Vagina (tissue), 2 donors: ENCODE measurements around the gene IL13. TPM values are rescaled to one million over a fixed set of nuclear protein-coding genes. Genes with fewer than 3 reads are reported as not detected.

Experiments used
- DNase-seq, 2 donors: peaks; one replicate each; pipeline ENCODE4 v3.0.0-alpha.2; 2017; ENCODE audit errors: extremely low spot score in 2 of 2
- H3K27ac ChIP-seq: fragments of 200-600 bp; sonication (generic); one replicate; pipeline ENCODE4 v1.5.1; 2019
- H3K27me3 ChIP-seq: fragments of 200-600 bp; sonication (generic); one replicate; pipeline ENCODE4 v1.5.1; 2019
- H3K36me3 ChIP-seq, 2 donors: fragments of 200-600 bp; sonication (generic); one replicate each; pipeline ENCODE4 v1.5.1; 2017 to 2019
- H3K4me1 ChIP-seq: fragments of 200-600 bp; sonication (generic); one replicate; pipeline ENCODE4 v1.5.1; 2019
- H3K4me3 ChIP-seq, 2 donors: fragments of 200-600 bp; sonication (generic); 1 replicate in 1 of 2; 2 replicates in 1 of 2; pipeline ENCODE4 v1.5.1; 2016 to 2019
- H3K9me3 ChIP-seq: fragments of 200-600 bp; sonication (generic); one replicate; pipeline ENCODE4 v1.5.1; 2019
- POLR2A ChIP-seq, 2 donors: fragments of 450-650 bp; IDR thresholded peaks; one replicate each; pipeline ENCODE4 v1.6.1; 2017; ENCODE audit warnings: antibody characterized with exemption in 2 of 2, mild to moderate bottlenecking in 2 of 2, moderate library complexity in 2 of 2
- POLR2AphosphoS5 ChIP-seq, 2 donors: sonication (generic); formaldehyde crosslinking; IDR thresholded peaks; one replicate each; pipeline ENCODE4 v1.9.0; 2017; ENCODE audit warnings: antibody characterized with exemption in 2 of 2, mild to moderate bottlenecking in 2 of 2, low read depth in 1 of 2; ENCODE audit not compliant: insufficient read depth in 1 of 2
- intact Hi-C: fragments of 100-400 bp; cut with DNase I; formaldehyde crosslinking; loops from one replicate; pipeline ENCODE4 v1.15.1; 2023
- total RNA-seq: library from RNA; depleted of rRNA; stranded (reverse); fragments of >200 nt; gene quantifications from one replicate; pipeline ENCODE4 v1.2.3, GENCODE V29; 2016
- TF ChIP-seq, protein P1 (sequence below), 3 experiments: fragments of 450-650 bp in 2 of 3; fragments of 200-600 bp in 1 of 3; sonication (generic) in 1 of 3; IDR thresholded peaks; one replicate each; pipeline ENCODE4 v1.5.1; 2017 to 2019; ENCODE audit warnings: antibody characterized with exemption in 3 of 3, mild to moderate bottlenecking in 2 of 3, moderate library complexity in 2 of 3

Gene IL13
- total RNA-seq, 1 donor from 2014 or later = not detected

DNA sequence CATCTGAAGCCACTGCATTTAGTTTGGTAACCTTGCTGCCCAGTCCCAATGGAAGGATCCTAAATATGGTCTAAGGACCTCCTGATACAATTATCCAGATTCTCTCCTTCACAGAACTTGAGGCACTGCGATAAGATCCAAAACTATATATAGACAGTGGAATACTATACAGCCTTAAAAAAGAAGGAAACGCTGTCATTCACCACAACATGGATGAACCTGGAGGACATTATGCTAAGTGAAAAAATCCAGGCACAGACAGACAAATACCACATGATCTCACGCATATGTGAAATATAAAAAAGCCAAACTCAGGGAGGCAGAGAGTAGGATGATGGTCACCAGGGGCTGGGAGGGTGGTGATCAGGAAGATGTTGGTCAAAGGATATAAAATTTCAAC, 13.0 kb downstream of the IL13 start:
- H3K27ac ChIP-seq = no peak overlapping the region
- no peak for DNase-seq
- H3K27me3 ChIP-seq = no peaks in the 10 kb centered on the region
- no peaks in the 10 kb centered on the region for H3K9me3 ChIP-seq
- H3K36me3 ChIP-seq = no peaks in the 10 kb centered on the region
- TF ChIP-seq, protein P1, sequence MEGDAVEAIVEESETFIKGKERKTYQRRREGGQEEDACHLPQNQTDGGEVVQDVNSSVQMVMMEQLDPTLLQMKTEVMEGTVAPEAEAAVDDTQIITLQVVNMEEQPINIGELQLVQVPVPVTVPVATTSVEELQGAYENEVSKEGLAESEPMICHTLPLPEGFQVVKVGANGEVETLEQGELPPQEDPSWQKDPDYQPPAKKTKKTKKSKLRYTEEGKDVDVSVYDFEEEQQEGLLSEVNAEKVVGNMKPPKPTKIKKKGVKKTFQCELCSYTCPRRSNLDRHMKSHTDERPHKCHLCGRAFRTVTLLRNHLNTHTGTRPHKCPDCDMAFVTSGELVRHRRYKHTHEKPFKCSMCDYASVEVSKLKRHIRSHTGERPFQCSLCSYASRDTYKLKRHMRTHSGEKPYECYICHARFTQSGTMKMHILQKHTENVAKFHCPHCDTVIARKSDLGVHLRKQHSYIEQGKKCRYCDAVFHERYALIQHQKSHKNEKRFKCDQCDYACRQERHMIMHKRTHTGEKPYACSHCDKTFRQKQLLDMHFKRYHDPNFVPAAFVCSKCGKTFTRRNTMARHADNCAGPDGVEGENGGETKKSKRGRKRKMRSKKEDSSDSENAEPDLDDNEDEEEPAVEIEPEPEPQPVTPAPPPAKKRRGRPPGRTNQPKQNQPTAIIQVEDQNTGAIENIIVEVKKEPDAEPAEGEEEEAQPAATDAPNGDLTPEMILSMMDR (IDR thresholded peaks at IDR 0.05) = no peak
- no peak for TF ChIP-seq POLR2A (IDR thresholded peaks at IDR 0.05)
- no peak for TF ChIP-seq POLR2AphosphoS5 (IDR thresholded peaks at IDR 0.05; ENCODE audit: insufficient read depth in 1 of 2, low read depth in 1 of 2)
- peaks cover 16% of the 10 kb centered on the region for H3K4me1 ChIP-seq
- intact Hi-C loops = no loop called here
- no peak overlapping the region for H3K4me3 ChIP-seq

- no peak for DNase-seq
- no peak for TF ChIP-seq POLR2A (IDR thresholded peaks at IDR 0.05)
Measured at GRCh38 chr5:132673488-132673887, 15.5 kb downstream of the IL13 start.

GRCh38 chr5:132673939-132674630, 16.1 kb downstream of the IL13 start, which contains the start of gene IL4:
IL4 (plus strand) TSS chr5:132673989; CDS start chr5:132674051, 62 bp downstream.
- no peaks in the 10 kb centered on the region for H3K36me3 ChIP-seq
- TF ChIP-seq, protein P1 (IDR thresholded peaks at IDR 0.05) = no peak
- TF ChIP-seq POLR2AphosphoS5 (IDR thresholded peaks at IDR 0.05; ENCODE audit: insufficient read depth in 1 of 2, low read depth in 1 of 2) (no peak), POLR2A (IDR thresholded peaks at IDR 0.05) (no peak)
- H3K9me3 ChIP-seq = no peaks in the 10 kb centered on the region
- H3K4me1 ChIP-seq = peaks cover 26% of the 10 kb centered on the region
- peak in 1 of 2 donors; percentile 72 for DNase-seq
- intact Hi-C loops = no loop called here
- peak within 1 kb of the TSS in 1 of 2 donors; percentile 4 for H3K4me3 ChIP-seq
- peak within 1 kb of the TSS; percentile 57 for H3K27ac ChIP-seq
- H3K27me3 ChIP-seq = no peaks in the 10 kb centered on the region

More at GRCh38 chr5:132673488-132673887, 15.5 kb downstream of the IL13 start:
- H3K9me3 ChIP-seq = no peaks in the 10 kb centered on the region
- no peak overlapping the region for H3K4me3 ChIP-seq
- H3K36me3 ChIP-seq = no peaks in the 10 kb centered on the region
- H3K4me1 ChIP-seq = peaks cover 26% of the 10 kb centered on the region
- no peaks in the 10 kb centered on the region for H3K27me3 ChIP-seq
- H3K27ac ChIP-seq = no peak overlapping the region
- intact Hi-C loops = no loop called here

DNA sequence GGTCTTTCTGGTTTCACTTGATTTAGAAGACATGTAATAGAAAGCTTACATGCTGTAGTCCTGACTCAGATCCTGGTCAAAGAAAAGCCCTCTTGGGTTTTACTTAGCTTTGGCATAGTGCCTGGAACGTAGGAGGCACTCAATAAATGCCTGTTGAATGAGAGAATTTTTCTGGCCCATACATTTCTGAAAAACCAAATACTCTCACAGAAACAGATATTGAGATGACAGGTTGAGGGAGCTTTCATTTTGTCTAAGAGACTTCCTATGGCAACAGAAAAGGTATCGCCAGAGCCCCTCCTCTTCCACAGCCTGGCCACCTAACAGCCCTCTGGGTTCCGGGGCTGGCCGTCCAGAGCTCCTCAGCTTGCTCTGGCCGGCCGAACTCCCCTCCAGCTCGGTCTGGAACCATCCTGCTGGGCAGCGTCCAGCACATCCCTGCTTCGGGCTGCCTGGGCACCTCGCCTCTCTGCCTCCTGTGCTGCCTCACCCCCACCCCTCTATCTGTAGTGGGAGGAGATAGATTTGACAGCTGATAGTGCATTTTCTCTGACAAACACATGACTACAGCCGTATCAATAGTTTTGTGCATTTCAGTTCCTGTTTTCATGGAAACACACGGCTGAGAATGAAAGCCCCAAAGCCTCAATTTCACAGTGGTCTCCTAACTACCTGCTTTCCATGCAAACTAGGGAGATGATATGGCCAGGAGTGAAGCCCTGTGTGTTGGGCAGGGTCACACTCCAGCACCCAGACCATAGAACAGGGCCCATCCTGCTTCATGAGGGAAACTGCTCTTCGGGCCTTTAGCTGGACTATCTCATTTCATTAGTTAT, 16.9 kb downstream of the IL13 start:
- Histone ChIP-seq H3K27ac (peak overlapping the region; percentile 57), H3K36me3 (no peaks in the 10 kb centered on the region), H3K4me1 (peaks cover 26% of the 10 kb centered on the region), H3K27me3 (no peaks in the 10 kb centered on the region), H3K4me3 (peak overlapping the region in 1 of 2 donors; percentile 4), H3K9me3 (no peaks in the 10 kb centered on the region)
- no peak for DNase-seq
- peak; percentile 52 to 68 for TF ChIP-seq POLR2AphosphoS5 (IDR thresholded peaks at IDR 0.05; ENCODE audit: insufficient read depth in 1 of 2, low read depth in 1 of 2)
- TF ChIP-seq POLR2A (IDR thresholded peaks at IDR 0.05) = no peak
- TF ChIP-seq, protein P1 (IDR thresholded peaks at IDR 0.05) = no peak
- intact Hi-C loops = no loop called here

GRCh38 chr5:132675936-132676689, 18.1 kb downstream of the IL13 start:
- DNase-seq = peak in 1 of 2 donors; percentile 79
- H3K36me3 ChIP-seq = no peaks in the 10 kb centered on the region
- H3K27me3 ChIP-seq = no peaks in the 10 kb centered on the region
- intact Hi-C loops = no loop called here
- H3K4me1 ChIP-seq = peaks cover 26% of the 10 kb centered on the region
- no peak overlapping the region for H3K4me3 ChIP-seq
- TF ChIP-seq POLR2A (IDR thresholded peaks at IDR 0.05) = no peak
- TF ChIP-seq, protein P1 (IDR thresholded peaks at IDR 0.05) = no peak
- TF ChIP-seq POLR2AphosphoS5 (IDR thresholded peaks at IDR 0.05; ENCODE audit: insufficient read depth in 1 of 2, low read depth in 1 of 2) = no peak
- H3K27ac ChIP-seq = no peak overlapping the region
- H3K9me3 ChIP-seq = no peaks in the 10 kb centered on the region
